Hepatocyte (in vitro differentiated cells): ENCODE measurements around the gene ULK4.

ENCODE experiments used
- EZH2 ChIP-seq: fragments of 200-600 bp; sonication (generic); IDR thresholded peaks from 2 replicates; pipeline ENCODE4 v1.6.1; 2016; ENCODE audit warnings: antibody characterized with exemption, mild to moderate bottlenecking, borderline replicate concordance
- EZH2phosphoT487 ChIP-seq: fragments of 200-600 bp; sonication (generic); IDR thresholded peaks from one replicate; pipeline ENCODE4 v1.6.1; 2018; ENCODE audit warnings: antibody characterized with exemption, mild to moderate bottlenecking, low read depth, moderate library complexity; ENCODE audit not compliant: unreplicated experiment, severe bottlenecking
- TF ChIP-seq, protein P1 (sequence below): fragments of 200-600 bp; sonication (generic); IDR thresholded peaks from 2 replicates; pipeline ENCODE4 v1.5.1; 2016; ENCODE audit warnings: antibody characterized with exemption, mild to moderate bottlenecking; ENCODE audit not compliant: poor library complexity

DNA sequence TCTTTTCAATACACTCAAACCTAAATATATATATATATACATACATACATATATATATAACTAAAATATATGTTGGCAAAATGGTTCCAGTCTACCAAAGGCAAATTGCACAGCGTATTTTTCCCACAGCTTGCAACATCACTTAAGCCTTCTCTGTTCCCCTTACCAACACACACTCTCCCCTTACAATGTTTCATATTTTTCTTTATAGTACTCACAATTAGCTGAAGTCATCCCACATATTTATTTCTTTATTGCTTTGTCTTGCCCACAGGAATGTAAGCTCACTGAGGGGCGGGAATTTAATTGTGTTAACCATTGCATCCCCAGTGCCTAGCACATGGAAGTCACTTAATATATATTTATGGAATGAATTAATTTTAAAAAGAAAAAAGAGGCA is 288.3 kb downstream of the ULK4 start:
- TF ChIP-seq, protein P1, sequence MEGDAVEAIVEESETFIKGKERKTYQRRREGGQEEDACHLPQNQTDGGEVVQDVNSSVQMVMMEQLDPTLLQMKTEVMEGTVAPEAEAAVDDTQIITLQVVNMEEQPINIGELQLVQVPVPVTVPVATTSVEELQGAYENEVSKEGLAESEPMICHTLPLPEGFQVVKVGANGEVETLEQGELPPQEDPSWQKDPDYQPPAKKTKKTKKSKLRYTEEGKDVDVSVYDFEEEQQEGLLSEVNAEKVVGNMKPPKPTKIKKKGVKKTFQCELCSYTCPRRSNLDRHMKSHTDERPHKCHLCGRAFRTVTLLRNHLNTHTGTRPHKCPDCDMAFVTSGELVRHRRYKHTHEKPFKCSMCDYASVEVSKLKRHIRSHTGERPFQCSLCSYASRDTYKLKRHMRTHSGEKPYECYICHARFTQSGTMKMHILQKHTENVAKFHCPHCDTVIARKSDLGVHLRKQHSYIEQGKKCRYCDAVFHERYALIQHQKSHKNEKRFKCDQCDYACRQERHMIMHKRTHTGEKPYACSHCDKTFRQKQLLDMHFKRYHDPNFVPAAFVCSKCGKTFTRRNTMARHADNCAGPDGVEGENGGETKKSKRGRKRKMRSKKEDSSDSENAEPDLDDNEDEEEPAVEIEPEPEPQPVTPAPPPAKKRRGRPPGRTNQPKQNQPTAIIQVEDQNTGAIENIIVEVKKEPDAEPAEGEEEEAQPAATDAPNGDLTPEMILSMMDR, result no peak
- TF ChIP-seq EZH2 (no peak), EZH2phosphoT487 (no peak)
